ENCODE data around the gene MLANA.

The MLANA gene

DNA sequence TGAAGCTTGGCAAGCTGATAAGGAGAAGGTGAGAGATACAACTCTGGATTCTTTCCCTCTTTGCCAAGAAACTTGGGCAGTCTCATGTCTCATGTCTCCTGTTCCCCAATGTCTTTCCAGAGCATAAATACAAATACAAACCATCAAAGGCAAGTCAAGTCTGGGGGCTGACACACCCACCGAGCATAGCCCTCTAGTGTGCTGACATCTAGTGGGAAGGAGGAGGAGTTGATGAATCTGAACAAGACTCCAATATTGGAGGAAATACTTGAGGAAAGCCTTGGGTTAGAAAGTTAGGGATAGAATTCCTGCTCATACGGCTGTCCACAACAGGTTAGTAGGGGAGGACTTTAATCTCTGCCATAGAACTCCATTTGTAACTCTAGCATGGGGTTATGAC, 8.6 kb downstream of the MLANA start:
- no peak for DNase-seq (ENCODE audit: low read depth in 3 of 3)

DNA sequence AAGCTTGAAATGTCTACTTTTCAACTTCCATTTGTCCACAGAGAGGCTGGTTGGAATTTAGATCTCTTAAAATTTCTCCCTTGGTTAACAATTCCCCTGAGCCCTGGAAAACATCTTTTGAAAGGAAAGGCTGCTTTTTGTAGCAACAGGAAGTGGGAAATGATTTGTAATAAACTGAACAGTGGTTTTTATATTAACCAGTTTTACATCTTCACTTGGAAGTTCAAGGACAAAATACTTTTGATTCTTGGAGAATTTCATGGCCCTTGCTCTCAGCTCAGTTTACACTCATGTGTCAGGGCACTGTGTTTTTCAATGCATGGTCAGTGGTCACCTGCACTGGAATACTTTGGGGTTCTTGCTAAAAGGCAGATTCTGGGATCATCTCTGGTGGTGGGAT, 9.9 kb downstream of the MLANA start:
- DNase-seq (ENCODE audit: low read depth in 3 of 3): no peak

DNA sequence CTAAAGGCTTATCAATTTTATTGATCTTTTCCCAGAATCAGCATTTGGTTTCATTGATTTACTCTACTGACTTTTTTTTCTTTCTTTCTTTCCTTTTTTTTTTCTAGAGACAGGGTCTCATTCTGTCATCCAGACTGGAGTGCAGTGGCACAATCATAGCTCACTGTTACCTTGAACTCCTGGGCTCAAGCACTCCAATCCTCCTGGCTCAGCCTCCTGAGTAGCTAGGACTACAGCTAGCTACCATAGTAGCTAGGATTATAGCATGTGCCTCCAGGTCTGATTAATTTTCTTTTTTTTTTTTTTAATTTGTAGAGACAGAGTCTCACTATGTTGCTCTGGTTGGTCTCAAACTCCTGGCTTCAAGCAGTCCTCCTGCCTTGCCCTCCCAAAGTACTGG, 11.7 kb downstream of the MLANA start:
- DNase-seq (ENCODE audit: low read depth in 3 of 3): no peak

DNA sequence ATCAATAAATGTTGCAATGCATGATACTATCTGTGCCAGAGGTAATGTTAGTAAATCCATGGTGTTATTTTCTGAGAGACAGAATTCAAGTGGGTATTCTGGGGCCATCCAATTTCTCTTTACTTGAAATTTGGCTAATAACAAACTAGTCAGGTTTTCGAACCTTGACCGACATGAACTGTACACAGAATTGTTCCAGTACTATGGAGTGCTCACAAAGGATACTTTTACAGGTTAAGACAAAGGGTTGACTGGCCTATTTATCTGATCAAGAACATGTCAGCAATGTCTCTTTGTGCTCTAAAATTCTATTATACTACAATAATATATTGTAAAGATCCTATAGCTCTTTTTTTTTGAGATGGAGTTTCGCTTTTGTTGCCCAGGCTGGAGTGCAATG, 18.2 kb downstream of the MLANA start:
- no peak for DNase-seq (ENCODE audit: low read depth in 3 of 3)

DNA sequence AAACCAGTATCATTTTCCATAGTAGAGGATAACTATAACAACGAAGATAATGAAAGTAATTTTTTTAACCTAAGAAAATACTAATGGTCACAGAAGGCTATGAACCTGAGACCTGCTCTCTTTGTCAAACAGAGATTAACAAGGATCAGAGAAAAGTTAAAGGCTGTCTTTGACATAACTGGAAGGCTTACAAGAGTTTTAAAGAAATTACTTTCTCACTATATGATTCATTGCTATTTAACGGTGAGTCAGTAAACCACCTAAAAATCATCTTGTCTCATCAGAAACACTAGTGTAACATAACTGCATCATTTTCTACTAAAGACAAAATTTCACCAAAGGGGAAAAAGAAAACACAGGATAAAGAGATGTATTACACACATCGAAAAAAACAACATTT, 19.3 kb downstream of the MLANA start:
- no peak for DNase-seq (ENCODE audit: low read depth in 3 of 3)

DNA sequence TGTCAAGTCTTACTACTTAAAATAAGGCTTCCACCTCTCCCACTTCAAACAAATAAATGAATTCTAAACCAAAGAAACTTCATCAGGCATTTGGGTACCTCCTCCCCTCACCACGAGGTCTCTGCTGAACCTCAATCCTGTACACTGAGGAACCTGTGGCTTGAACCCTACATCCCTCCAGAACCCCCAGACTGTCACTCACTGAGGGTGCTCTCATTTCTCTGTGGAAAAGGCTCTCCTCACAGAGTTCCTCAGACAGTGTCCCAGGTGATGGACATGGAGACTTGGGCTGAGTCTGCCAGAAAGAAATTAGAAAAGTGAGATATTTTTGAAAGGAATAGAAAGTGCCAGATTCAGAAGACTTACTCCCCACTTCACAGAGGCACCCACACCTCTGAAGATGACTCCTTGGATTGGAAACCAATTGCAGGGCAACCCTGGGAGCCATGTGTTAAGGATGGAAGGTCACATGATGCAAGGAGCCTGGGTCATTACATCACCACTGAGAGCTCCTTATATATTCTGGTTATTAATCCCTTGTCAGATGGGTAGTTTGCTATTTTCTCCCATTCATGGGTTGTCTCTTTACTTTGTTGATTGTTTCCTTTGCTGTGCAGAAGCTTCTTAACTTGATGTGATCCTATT, 19.8 kb downstream of the MLANA start:
- no peak for DNase-seq (ENCODE audit: low read depth in 3 of 3)

DNA sequence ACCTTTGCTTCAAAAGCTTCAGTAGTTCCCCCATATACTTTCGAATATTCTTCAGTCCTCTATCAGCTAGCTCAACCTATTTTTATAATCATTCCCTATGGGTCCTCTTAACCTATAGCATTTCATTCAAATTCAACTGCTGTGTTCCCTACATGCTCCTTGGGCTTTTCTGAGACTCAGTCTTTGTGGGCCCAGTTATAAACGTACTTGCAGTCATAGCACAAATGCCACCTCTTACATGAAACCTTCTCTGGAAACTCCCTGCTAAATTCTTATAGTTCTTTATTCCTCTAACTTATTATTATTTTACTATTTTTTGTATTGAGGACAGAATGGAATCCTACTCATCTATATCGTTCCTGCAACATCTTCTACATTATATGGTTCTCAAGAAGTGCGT, 24.7 kb downstream of the MLANA start:
- DNase-seq (ENCODE audit: low read depth in 3 of 3): no peak

DNA sequence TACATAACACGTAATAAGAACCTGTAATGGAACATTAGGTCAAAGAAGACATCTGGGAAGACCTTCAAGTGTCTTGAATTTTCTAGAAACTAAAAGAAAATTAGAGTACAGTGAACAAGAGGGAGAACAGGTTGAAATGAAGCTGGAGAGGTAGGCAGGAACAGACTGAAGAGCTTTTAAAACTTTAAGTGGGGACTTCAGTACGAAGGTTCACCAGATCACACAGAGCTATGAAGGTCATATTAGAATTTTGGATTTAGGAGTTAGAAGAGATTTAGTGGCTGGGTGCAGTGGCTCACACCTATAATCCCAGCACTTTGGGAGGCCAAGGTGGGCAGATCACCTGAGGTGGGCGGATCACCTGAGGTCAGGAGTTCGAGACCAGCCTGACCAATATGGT, 26.6 kb downstream of the MLANA start:
- no peak for DNase-seq (ENCODE audit: low read depth in 3 of 3)

DNA sequence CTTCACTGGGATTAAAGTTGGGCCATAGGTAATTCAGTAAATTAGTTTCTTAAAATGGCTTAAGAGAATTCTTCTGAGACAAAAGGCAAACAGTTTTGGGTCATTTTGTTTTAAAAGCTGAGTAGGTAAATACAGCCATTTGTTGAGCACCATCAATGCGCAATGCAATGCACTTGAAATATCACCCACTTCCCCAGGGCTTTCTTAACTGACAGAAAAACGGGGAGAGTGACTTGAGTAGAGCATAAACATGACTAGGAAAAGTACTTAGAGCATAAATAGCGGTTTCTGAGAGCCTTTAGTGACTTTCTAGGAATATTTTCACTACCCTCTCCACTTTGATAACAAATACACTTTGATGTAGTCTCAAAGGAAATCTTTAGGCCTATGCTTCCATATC, 27.2 kb downstream of the MLANA start:
- no peak for DNase-seq (ENCODE audit: low read depth in 3 of 3)

DNA sequence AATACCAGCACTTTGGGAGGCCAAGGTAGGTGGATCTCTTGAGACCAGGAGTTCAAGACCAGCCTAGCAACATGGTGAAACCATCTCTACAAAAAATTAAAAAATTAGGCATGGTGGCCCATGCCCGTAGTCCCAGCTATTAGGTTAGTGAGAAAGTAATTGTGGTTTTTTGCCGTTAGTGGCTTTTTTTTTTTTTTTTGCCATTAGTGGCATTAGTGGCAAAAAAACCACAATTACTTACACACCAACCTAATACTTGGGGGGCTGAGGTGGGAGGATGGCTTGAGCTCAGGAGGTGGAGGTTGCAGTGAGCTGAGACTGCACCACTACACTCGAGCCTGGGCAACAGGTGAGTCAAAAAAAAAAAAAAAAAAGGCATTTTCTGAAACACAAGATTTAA, 27.8 kb downstream of the MLANA start:
- DNase-seq (ENCODE audit: low read depth in 3 of 3): no peak

DNA sequence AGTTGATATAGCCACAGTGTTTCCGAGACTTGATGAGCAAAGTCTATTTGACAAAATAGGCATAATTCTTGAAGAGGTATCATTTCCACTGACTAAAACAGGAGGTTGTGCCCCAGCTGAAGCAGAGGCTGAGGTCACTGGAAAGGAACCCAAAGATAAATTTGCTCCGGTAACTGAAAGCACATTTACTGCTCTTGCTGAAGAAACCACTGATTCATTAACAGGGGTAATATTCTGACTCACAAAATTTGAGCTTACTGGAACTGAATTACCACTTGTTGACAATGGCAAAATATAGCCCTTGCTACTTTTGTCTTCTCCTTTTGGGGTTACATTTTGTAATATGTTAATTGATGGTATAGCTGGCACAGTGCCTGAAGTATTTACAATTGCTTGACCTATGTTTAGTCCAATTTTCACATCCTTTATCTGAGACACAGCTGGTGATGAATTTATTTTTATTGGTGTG, 30.2 kb downstream of the MLANA start:
- no peak for DNase-seq (ENCODE audit: low read depth in 3 of 3)

DNA sequence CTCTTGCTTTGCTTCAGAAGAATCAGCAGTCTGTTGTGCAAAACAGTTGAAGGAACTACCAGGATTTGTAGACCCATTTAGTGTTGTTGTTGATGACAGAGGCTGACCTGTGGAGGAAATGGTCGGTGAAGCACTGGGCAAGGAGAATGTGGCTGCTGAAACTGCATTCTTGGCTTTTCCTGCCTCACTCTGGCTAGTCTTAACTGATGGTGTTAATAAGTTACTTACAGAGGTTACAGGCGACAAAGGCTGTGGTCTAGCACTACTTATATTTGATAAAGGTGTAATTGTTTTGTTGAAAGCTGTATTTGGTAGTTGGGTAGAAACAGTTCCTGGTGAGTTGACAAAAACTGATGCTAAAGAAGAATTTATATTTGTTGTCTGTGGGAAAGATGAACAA, 31.5 kb downstream of the MLANA start:
- DNase-seq (ENCODE audit: low read depth in 3 of 3): no peak

DNA sequence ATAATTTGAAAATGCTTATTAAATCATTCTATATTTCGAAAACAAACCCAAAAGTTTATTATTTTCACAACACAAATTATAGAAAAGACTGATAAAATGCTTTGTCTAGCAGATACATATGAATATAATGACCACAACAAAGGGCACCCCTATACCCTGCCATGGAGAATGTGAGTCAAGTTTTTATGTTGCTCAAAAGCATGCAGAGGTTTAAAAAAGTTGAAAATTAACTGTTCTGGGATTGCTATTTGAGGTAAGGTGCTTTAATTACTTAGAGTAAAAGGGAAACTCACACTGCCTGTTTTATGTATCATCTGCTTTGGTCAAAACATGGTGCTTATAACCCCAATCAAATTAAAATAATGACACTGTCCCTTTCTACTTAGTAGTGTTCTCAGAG, 41.0 kb downstream of the MLANA start:
- DNase-seq (ENCODE audit: low read depth in 3 of 3): no peak

DNA sequence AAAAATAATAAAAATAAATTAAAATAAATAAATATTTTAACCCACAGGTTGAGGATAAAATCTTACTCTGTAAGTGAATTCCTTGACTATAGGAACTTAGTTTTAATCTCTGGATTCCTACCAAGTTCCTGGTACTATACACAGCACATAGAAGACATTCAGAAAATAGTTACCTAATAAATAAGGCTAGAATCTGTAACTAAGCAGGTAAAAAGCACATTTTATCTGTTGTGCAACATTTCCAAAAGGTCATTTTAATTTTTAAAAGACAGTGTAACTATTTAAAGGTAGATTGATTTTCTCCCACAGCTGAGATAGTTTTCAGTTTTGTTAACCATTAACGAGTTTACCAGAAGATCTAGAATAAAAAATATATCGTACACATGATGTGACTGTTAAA, 47.8 kb downstream of the MLANA start:
- no peak for DNase-seq (ENCODE audit: low read depth in 3 of 3)

DNA sequence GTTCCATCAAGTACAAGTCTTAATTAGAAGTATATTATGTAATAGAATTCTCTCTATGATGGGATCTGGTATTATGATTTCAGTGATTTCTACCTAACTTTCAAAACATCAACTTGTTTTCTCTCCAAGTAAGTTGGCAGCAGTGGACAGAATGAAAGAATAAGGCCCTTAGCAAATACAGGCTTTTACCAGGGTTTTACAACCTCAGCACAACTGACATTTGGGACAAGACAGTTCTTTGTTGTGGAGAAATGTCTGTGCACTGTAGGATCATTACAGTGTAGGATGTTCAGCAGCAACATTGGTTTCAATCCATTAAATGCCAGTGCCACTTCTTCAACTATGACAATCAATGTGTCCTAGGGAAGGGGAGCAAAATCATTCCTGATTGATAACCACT, 48.8 kb downstream of the MLANA start:
- no peak for DNase-seq (ENCODE audit: low read depth in 3 of 3)

DNA sequence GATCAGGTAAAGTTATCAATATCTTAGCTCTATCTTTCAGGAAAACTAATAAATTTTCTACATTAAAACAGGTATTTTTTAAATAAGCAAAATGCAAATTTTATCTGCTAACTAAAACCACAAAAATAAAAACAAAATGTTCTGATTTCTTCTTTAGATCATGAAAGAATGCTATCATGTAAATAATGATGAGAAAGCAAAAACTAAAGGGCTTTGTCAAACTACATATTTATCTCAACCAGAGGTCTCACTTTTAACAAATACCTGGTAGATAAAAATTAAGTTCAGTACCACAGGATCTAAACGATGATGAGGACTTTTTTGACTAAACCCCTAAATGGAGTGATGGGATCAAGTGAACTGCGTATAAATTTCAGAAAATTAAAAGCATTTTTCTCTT, 50.5 kb downstream of the MLANA start:
- DNase-seq (ENCODE audit: low read depth in 3 of 3): no peak

DNA sequence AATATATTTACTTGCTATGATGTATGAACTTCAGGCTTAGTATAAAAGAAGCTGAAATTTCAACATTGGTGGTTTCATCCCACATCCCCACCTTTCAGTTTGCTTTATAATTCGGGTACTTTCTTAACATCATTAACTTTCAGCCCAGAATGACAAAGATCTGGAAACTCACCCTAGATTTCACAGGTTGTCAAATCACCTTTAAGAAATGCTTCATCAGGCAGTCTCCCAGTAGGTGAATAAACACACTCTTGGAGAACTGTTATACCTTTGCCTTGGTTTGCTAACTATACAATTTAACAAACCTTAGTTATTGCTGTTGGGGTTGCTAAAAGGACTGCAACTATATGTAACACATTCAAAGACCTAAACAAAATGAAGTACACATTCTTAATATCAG, 54.4 kb downstream of the MLANA start:
- no peak for DNase-seq (ENCODE audit: low read depth in 3 of 3)

DNA sequence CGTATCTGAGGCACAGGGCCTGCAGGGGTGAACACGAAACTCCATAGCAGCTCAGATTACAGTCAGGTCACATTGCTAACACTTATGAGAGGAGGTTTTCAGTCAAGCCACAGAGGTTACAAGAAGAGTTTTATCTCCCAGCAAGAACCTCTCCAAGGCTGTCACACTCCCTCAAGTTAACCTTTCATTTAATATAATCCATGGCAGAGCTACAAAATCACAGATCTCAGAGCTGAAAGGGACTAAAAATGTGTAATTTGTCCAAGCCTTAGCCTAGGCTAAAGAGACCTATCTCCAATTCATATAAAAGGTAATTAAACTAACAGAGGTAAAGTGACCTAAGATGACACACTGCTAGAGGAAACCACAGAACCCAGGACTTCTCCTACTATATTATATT, 57.2 kb downstream of the MLANA start:
- no peak for DNase-seq (ENCODE audit: low read depth in 3 of 3)

DNA sequence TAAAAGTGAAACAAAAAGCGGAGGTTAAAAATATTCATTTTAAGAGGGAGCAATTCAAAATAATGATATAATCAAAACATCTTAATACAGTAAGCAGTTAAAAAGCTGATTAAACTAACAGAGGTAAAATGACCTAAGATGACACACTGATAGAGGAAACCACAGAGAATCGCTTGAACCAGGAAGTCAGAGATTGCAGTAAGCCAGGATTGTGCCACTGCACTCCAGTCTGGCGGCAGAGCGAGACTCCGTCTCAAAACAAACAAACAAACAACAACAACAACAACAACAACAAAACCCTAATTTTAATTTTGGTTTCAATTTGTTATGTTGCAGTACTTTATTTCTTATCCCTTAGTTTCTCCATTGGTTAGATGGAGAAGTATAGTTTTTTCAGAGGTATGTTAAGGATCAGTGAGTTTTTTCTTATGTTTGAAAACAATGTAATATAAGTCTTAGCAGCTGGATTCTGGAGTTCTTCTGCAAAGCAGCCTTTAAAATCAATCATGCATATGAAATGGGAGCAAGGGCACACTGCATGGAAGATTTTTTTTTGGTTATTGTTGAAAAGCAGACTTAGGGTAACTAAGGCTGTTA, 58.5 kb downstream of the MLANA start:
- no peak for DNase-seq (ENCODE audit: low read depth in 3 of 3)

DNA sequence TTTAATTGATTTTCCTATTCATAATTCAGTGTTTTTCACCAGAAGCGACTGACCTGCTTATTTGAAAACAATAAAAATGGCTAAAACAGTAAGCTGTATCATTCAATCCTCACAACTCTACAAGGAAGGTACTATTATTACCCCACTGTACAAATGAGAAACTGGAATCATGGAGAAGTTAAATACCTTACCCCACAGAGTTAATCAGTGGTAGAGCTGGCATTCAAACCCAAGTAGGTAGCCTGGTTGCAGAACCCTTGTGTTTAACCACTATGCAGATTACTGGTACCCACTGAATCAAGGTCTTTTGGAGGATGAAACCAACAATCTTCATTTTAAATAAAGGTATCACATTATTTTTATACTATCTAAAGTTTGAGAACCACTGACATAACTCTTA, 59.6 kb downstream of the MLANA start:
- DNase-seq (ENCODE audit: low read depth in 3 of 3): no peak

DNA sequence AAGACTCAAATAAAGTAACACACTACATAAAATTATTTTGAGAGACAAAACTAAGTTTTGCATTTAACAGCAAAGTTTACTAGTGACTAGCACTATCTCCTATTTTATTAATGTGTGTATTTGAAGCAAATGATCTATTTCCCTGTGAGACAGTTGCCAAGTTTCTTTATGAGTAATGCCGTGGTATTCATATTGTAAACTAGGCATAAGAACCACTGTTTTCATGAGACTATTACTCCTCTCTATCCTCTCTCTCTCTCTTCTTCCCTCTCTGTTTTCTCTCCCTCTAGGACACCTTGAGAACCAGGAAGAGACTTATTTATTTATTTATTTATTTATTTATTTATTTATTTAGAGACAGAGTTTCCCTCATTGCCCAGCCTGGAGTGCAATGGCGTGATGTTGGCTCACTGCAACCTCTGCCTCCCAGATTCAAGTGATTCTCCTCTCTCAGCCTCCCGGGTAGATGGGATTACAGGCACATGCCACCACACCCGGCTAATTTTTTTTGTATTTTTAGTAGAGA, 61.1 kb downstream of the MLANA start:
- DNase-seq (ENCODE audit: low read depth in 3 of 3): no peak

DNA sequence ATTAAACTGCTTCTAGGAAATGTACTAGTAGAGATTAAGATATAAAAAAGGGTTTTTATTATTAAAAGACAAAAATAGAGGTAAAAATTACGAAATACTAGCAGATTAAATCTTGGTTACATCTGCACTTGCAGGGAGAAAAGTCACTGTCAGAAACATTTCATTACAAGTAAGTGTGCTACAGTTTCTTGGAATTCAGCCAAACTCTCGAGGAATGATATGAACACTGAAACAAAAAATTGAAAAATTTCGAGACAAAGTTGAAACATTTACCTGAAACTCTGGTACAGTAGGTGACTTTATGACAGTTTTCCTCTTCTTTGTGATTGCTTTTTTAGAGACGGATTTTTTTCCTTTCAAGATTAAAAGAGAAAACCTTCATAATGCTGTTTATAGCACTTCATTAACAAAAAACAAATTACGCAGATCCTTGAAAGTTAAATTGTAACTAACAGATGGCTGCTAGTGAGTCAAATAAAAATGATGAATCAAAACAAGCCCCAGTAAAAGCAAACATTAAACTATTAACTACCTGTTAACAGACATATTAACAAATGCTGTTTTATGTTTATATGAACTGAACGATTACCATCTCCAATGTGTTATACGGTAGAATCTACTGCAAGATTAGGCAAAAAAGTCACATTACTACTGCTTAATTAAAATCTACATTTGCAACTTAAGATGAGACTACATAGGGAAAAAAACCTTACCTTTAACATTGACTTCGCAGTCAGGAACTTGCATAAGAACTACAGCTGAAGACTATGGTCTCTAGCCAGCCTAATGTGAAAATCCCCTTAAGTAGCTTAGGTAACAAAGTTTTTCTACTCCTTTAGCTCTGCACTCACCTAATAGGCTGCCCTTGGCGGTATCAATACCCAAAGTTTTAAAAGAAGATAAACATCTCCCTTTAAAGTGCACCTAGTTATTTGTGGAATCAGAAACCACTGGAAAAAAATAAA, 63.3 kb downstream of the MLANA start:
- DNase-seq (ENCODE audit: low read depth in 3 of 3): no peak

DNA sequence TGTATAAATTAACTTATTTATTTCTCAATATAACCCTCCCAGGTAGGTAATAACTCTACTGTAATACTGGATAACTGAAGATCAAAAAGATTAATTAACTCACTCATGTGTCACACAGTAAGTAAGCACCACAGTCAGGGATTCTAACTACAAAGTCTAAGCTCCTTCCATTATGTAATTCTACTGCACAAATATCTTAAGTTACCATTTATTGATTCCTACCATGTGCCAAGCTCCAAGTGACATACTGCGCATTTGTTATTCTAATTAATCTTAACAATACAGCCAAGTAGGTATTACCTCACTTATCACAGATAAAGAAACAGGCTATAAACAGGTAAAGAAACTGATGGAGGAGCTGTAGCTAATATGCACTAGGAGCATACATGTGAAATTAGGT, 66.5 kb downstream of the MLANA start:
- no peak for DNase-seq (ENCODE audit: low read depth in 3 of 3)
